GM12878 (cell line): ENCODE measurements around the gene SIK2.

Experiments
- CHD2 ChIP-seq: IDR thresholded peaks from 2 replicates; pipeline ENCODE4 v1.6.1; 2011; ENCODE audit warnings: low read depth, low read length, improper control_type of control experiment, borderline replicate concordance
- CREB1 ChIP-seq: IDR thresholded peaks from 2 replicates; pipeline ENCODE4 v1.6.1; 2012; ENCODE audit warnings: low read depth, mild to moderate bottlenecking, inconsistent platforms
- CTCF ChIP-seq, 3 experiments: IDR thresholded peaks in 2 of 3; conservative IDR thresholded peaks in 1 of 3; 2 replicates each; pipeline ENCODE4 v1.5.1; 2011; ENCODE audit warnings: low read depth in 3 of 3, low read length in 3 of 3, mild to moderate bottlenecking in 3 of 3, control low read depth in 2 of 3, moderate library complexity in 2 of 3, inconsistent platforms in 1 of 3, mixed read lengths in 1 of 3; ENCODE audit not compliant: control insufficient read depth in 2 of 3, insufficient read depth in 1 of 3; ENCODE audit errors: extremely low read depth in 1 of 3
- HDAC2 ChIP-seq: fragments of 200-600 bp; sonication (generic); IDR thresholded peaks from 2 replicates; pipeline ENCODE4 v1.6.1; 2017
- HDAC6 ChIP-seq: fragments of 200-600 bp; sonication (generic); IDR thresholded peaks from one replicate; pipeline ENCODE4 v1.8.0; 2017; ENCODE audit warnings: antibody characterized with exemption; ENCODE audit not compliant: unreplicated experiment
- HDGF ChIP-seq: fragments of 450-650 bp; IDR thresholded peaks from 2 replicates; pipeline ENCODE4 v1.6.1; 2016; ENCODE audit warnings: antibody characterized with exemption
- POLR2A ChIP-seq: IDR thresholded peaks from 2 replicates; pipeline ENCODE4 v1.6.1; 2011; ENCODE audit warnings: low read depth, mild to moderate bottlenecking, low read length
- POLR2AphosphoS5 ChIP-seq: IDR thresholded peaks from 2 replicates; pipeline ENCODE4 v1.6.1; 2011; ENCODE audit warnings: mild to moderate bottlenecking, low read length, inconsistent platforms
- SIN3A ChIP-seq: IDR thresholded peaks from 2 replicates; pipeline ENCODE4 v1.6.1; 2012; ENCODE audit warnings: low read depth, low read length, improper control_type of control experiment
- USF2 ChIP-seq: IDR thresholded peaks from 2 replicates; pipeline ENCODE4 v1.6.1; 2011; ENCODE audit warnings: low read depth, low read length, improper control_type of control experiment, borderline replicate concordance
- ZBED1 ChIP-seq: IDR thresholded peaks from 2 replicates; pipeline ENCODE4 v1.6.1; 2016; ENCODE audit warnings: borderline replicate concordance
- ZBTB40 ChIP-seq: fragments of 450-650 bp; IDR thresholded peaks from 2 replicates; pipeline ENCODE4 v1.6.1; 2016; ENCODE audit warnings: mild to moderate bottlenecking, moderate library complexity, borderline replicate concordance
- TF ChIP-seq, protein P1 (sequence below): fragments of 450-650 bp; IDR thresholded peaks from 2 replicates; pipeline ENCODE4 v1.6.1; 2017; ENCODE audit warnings: mild to moderate bottlenecking

- TF ChIP-seq CTCF (IDR thresholded peaks at IDR 0.05 in 2 of 3, conservative IDR thresholded peaks at IDR 0.05 in 1 of 3; ENCODE audit: control insufficient read depth in 2 of 3, extremely low read depth in 1 of 3, insufficient read depth in 1 of 3, low read depth in 3 of 3, low read length in 3 of 3) = no peak
- TF ChIP-seq POLR2AphosphoS5 = no peak
- no peak for TF ChIP-seq CHD2
- TF ChIP-seq ZBTB40 = no peak
- TF ChIP-seq ZBED1 = no peak
- TF ChIP-seq POLR2A = no peak
- no peak for TF ChIP-seq HDGF
- TF ChIP-seq CREB1 = no peak
- TF ChIP-seq HDAC6 = no peak
- TF ChIP-seq, protein P1, sequence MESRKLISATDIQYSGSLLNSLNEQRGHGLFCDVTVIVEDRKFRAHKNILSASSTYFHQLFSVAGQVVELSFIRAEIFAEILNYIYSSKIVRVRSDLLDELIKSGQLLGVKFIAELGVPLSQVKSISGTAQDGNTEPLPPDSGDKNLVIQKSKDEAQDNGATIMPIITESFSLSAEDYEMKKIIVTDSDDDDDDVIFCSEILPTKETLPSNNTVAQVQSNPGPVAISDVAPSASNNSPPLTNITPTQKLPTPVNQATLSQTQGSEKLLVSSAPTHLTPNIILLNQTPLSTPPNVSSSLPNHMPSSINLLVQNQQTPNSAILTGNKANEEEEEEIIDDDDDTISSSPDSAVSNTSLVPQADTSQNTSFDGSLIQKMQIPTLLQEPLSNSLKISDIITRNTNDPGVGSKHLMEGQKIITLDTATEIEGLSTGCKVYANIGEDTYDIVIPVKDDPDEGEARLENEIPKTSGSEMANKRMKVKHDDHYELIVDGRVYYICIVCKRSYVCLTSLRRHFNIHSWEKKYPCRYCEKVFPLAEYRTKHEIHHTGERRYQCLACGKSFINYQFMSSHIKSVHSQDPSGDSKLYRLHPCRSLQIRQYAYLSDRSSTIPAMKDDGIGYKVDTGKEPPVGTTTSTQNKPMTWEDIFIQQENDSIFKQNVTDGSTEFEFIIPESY = no peak
- no peak for TF ChIP-seq USF2
- no peak for TF ChIP-seq HDAC2
- TF ChIP-seq SIN3A = no peak
These were observed 30.4 kb downstream of the SIK2 start for GRCh38 chr11:111632516-111633220.
